ENCODE data around the gene ILKAP. TPM values are rescaled to one million over a fixed set of nuclear protein-coding genes. Genes with fewer than 3 reads are reported as not detected.

Gene ILKAP
- total RNA-seq, 1 experiment from 2014 or later = 53.4 TPM

DNA sequence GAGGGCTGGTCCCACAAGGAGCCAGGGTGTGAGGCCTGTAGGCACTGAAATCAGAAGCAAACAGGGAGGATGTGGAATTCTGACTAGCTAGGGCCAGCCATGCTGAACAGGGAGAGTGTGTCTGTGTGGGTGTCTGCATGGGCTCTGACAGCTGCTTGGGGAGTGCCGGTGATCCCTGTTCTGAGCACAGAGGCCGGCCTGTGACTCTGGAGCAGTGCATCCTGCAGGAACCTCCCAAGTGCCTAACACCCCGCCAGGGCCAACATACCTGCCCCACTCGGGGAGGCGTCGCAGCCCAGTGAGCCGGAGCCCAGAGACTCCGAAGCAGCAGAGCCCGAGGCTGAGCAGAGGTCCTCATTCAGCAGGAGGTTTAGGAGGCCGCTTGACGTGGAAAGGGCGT is 47.8 kb upstream of the ILKAP start:
- no peaks in the 10 kb centered on the region for H3K9me3 ChIP-seq (ENCODE audit: control insufficient read depth in 1 of 2, insufficient read depth in 1 of 2, low read depth in 1 of 2, low read length in 2 of 2)
- no peaks in the 10 kb centered on the region for H3K79me2 ChIP-seq (ENCODE audit: insufficient read depth, low read length)
- H3K4me3 ChIP-seq (replicated peaks in 1 of 2; ENCODE audit: low read depth in 1 of 2, low read length in 2 of 2) = no peak overlapping the region
- H3K36me3 ChIP-seq (ENCODE audit: control insufficient read depth in 1 of 2, insufficient read depth in 2 of 2, low read length in 2 of 2) = peaks cover 0 to 16% of the 10 kb centered on the region in 2 experiments; a peak in 3 of 4 replicates
- no peak for DNase-seq (ENCODE audit: low read depth, low spot score)
- no peaks in the 10 kb centered on the region for H3K27me3 ChIP-seq (ENCODE audit: insufficient read depth, low read length)
- no TSS peak for BruUV-seq (replicated peaks)
- no peaks in the 10 kb centered on the region; the same call in 1 of the 2 replicates for H4K20me1 ChIP-seq (ENCODE audit: insufficient read depth)
- H3K4me2 ChIP-seq (ENCODE audit: low read length) = no peak overlapping the region
- no peak overlapping the region for H3K9ac ChIP-seq (ENCODE audit: low read length)
- H3K9me2 ChIP-seq (ENCODE audit: insufficient read depth) = no peaks in the 10 kb centered on the region
- TF ChIP-seq, protein P1, sequence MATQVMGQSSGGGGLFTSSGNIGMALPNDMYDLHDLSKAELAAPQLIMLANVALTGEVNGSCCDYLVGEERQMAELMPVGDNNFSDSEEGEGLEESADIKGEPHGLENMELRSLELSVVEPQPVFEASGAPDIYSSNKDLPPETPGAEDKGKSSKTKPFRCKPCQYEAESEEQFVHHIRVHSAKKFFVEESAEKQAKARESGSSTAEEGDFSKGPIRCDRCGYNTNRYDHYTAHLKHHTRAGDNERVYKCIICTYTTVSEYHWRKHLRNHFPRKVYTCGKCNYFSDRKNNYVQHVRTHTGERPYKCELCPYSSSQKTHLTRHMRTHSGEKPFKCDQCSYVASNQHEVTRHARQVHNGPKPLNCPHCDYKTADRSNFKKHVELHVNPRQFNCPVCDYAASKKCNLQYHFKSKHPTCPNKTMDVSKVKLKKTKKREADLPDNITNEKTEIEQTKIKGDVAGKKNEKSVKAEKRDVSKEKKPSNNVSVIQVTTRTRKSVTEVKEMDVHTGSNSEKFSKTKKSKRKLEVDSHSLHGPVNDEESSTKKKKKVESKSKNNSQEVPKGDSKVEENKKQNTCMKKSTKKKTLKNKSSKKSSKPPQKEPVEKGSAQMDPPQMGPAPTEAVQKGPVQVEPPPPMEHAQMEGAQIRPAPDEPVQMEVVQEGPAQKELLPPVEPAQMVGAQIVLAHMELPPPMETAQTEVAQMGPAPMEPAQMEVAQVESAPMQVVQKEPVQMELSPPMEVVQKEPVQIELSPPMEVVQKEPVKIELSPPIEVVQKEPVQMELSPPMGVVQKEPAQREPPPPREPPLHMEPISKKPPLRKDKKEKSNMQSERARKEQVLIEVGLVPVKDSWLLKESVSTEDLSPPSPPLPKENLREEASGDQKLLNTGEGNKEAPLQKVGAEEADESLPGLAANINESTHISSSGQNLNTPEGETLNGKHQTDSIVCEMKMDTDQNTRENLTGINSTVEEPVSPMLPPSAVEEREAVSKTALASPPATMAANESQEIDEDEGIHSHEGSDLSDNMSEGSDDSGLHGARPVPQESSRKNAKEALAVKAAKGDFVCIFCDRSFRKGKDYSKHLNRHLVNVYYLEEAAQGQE (IDR thresholded peaks at IDR 0.05; ENCODE audit: low read depth) = no peak
- TF ChIP-seq, protein P2, sequence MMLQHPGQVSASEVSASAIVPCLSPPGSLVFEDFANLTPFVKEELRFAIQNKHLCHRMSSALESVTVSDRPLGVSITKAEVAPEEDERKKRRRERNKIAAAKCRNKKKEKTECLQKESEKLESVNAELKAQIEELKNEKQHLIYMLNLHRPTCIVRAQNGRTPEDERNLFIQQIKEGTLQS (IDR thresholded peaks at IDR 0.05) = no peak
- TF ChIP-seq, protein P3, sequence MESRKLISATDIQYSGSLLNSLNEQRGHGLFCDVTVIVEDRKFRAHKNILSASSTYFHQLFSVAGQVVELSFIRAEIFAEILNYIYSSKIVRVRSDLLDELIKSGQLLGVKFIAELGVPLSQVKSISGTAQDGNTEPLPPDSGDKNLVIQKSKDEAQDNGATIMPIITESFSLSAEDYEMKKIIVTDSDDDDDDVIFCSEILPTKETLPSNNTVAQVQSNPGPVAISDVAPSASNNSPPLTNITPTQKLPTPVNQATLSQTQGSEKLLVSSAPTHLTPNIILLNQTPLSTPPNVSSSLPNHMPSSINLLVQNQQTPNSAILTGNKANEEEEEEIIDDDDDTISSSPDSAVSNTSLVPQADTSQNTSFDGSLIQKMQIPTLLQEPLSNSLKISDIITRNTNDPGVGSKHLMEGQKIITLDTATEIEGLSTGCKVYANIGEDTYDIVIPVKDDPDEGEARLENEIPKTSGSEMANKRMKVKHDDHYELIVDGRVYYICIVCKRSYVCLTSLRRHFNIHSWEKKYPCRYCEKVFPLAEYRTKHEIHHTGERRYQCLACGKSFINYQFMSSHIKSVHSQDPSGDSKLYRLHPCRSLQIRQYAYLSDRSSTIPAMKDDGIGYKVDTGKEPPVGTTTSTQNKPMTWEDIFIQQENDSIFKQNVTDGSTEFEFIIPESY (IDR thresholded peaks at IDR 0.05; ENCODE audit: extremely low read depth, insufficient replicate concordance, low read length) = no peak
- no peak for TF ChIP-seq YY1 (IDR thresholded peaks at IDR 0.05; ENCODE audit: extremely low read depth, insufficient replicate concordance, low read depth, low read length)
- TF ChIP-seq RAD21 (IDR thresholded peaks at IDR 0.05; ENCODE audit: low read depth) = no peak
- TF ChIP-seq ELF1 (IDR thresholded peaks at IDR 0.05; ENCODE audit: borderline replicate concordance, low read depth) = no peak
- TF ChIP-seq, protein P4, sequence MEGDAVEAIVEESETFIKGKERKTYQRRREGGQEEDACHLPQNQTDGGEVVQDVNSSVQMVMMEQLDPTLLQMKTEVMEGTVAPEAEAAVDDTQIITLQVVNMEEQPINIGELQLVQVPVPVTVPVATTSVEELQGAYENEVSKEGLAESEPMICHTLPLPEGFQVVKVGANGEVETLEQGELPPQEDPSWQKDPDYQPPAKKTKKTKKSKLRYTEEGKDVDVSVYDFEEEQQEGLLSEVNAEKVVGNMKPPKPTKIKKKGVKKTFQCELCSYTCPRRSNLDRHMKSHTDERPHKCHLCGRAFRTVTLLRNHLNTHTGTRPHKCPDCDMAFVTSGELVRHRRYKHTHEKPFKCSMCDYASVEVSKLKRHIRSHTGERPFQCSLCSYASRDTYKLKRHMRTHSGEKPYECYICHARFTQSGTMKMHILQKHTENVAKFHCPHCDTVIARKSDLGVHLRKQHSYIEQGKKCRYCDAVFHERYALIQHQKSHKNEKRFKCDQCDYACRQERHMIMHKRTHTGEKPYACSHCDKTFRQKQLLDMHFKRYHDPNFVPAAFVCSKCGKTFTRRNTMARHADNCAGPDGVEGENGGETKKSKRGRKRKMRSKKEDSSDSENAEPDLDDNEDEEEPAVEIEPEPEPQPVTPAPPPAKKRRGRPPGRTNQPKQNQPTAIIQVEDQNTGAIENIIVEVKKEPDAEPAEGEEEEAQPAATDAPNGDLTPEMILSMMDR (IDR thresholded peaks at IDR 0.05 in 2 of 3, conservative IDR thresholded peaks at IDR 0.05 in 1 of 3; ENCODE audit: borderline replicate concordance in 1 of 3, insufficient read depth in 1 of 3, low read depth in 2 of 3, low read length in 2 of 3) = no peak
- ATAC-seq = no peak
- intact Hi-C loops (cut with micrococcal nuclease) = loop anchor here (10.0 kb wide), 1 partner anchor 83 kb away; no protein-coding TSS in a partner anchor
- no peak overlapping the region for H3K27ac ChIP-seq (ENCODE audit: low read depth, low read length)
- ChIA-PET POLR2A (no interaction called here), CTCF (no interaction called here), RAD21 (ENCODE audit: low non-redundant PET in 1 of 2, low total read pairs in 2 of 2, uncharacterized antibody in 2 of 2, unreplicated experiment in 2 of 2) (no interaction called here)
- H2AFZ ChIP-seq (ENCODE audit: low read depth, low read length, poor library complexity, severe bottlenecking) = no peak overlapping the region
- H3K4me1 ChIP-seq (ENCODE audit: control insufficient read depth in 1 of 2, insufficient read depth in 2 of 2, low read length in 2 of 2) = no peaks in the 10 kb centered on the region
